Psoas muscle (tissue), 8 donors: ENCODE data around the gene ABHD15. TPM values are rescaled to one million over a fixed set of nuclear protein-coding genes. Genes with fewer than 3 reads are reported as not detected.

ENCODE experiments used
- ATAC-seq, 4 donors: fragments of 200-7000 bp; cut with Tn5 transposase; one replicate each; pipeline ENCODE4 v1.9.1; 2020; ENCODE audit warnings: moderate library complexity in 3 of 4, mild to moderate bottlenecking in 2 of 4
- DNase-seq, 2 donors: peaks; one replicate each; pipeline ENCODE4 v3.0.0-alpha.2; 2020
- H3K27ac ChIP-seq: fragments of 200-600 bp; one replicate; pipeline ENCODE4 v1.8.0; 2022
- H3K27me3 ChIP-seq, 3 donors: fragments of 200-600 bp in 1 of 3; one replicate each; pipeline versions ENCODE4 v1.6.1 to v1.8.0; 2013 to 2022; ENCODE audit warnings: low read length in 2 of 3, mild to moderate bottlenecking in 2 of 3, moderate library complexity in 1 of 3; ENCODE audit not compliant: insufficient read depth in 3 of 3
- H3K36me3 ChIP-seq, 2 donors: fragments of 200-600 bp in 1 of 2; one replicate each; pipeline versions ENCODE4 v1.6.1 to v1.8.0; 2013 to 2022; ENCODE audit warnings: low read depth in 1 of 2, mild to moderate bottlenecking in 1 of 2, moderate library complexity in 1 of 2; ENCODE audit not compliant: insufficient read depth in 1 of 2
- H3K4me1 ChIP-seq: fragments of 200-600 bp; one replicate; pipeline ENCODE4 v1.8.0; 2022
- H3K4me3 ChIP-seq: fragments of 200-600 bp; one replicate; pipeline ENCODE4 v1.8.0; 2022; ENCODE audit warnings: mild to moderate bottlenecking
- H3K9me3 ChIP-seq: fragments of 200-600 bp; one replicate; pipeline ENCODE4 v1.8.0; 2022
- WGBS, 3 donors: extraction: QIAGEN DNeasy Blood & Tissue Kit; methylation state at CpG; one replicate each; pipeline versions ENCODE4 v1.1.6 to v1.1.7; 2013; 5-methylcytosine and 5-hydroxymethylcytosine counted together
- intact Hi-C, 2 donors: fragments of 100-400 bp; cut with DNase I; formaldehyde crosslinking; loops; one replicate each; pipeline versions ENCODE4 v1.11.0 to v1.14.2; 2022
- polyA plus RNA-seq, 3 donors: library from polyadenylated mRNA; stranded (reverse); fragments of 200-250 nt; gene quantifications; one replicate each; pipeline ENCODE4 v1.2.3, GENCODE V29; 2013
- total RNA-seq, 4 donors: library from RNA; stranded (reverse); fragmentation: NEBNext Ultra II Directional in 2 of 4; extraction: Animal tissue kit (Norgen Biotek cat#: 25700) in 2 of 4; gene quantifications; one replicate each; pipeline versions ENCODE4 v1.2.1 to v1.2.4, GENCODE V29; 2021 to 2023
- TF ChIP-seq, protein P1 (sequence below): fragments of 200-600 bp; IDR thresholded peaks from one replicate; pipeline ENCODE4 v1.8.0; 2022; ENCODE audit warnings: antibody characterized with exemption
- donor health status: healthy with polysubstance abuse.
- donor health status: DM: no; HTN: no; CAD: no; lungs with moderate emphysema.
- donor health status: Bipolar disorder and iron deficiency.
- donor health status: healthy.
- donor health status: DM: yes; HTN: yes; CAD: no.
- donor health status: DM: no; HTN: no; CAD: no.
- donor health status: DM: no; HTN: no; CAD: no.
- donor health status: DM: yes; HTN: yes; CAD: no.

Gene ABHD15
- total and polyA plus RNA-seq, 7 donors, result 1.6 to 7.9 (median 2.6) TPM

DNA sequence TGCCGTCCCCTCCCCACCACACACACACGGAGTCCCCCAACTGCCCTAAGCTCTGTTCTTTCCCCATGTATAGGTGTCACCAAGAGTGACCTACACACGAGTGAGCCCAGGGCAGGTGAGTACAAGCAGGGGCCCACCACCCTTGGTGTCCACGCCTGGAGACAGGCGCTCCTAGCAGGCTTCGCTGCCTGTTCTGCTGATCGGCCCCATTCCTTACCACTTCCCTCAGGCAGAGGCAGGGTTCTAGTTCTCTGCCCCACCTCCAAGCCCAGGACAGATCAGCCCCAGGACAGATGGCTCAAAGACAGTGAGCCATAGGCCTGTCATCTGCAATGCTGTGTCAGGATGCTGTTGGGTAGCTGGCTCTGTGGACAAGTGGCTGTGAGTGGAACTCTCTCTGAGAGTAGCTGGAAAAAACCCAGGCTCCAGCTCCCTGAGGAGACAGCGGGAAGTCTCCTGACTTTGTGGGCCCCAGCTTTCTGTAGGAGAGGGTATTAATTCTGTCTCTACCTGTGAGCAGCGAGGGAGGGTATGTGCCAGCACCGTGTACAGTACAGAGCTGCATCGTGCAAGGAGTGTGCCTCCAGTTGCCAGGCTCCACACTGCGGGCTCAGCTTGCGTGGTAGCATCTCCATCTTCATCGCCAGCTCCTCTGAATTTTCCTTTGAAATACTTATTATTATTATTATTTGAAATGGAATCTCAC is 2.6 kb upstream of the ABHD15 start:
- WGBS, 3 donors, result 63 to 69% (median 68%) methylated on average over 13 to 14 of the region's 14 CpGs
- H3K4me1 ChIP-seq, result peaks cover 19% of the 10 kb centered on the region
- H3K4me3 ChIP-seq, result peak overlapping the region; percentile 81
- no peak for ATAC-seq
- H3K9me3 ChIP-seq, result no peaks in the 10 kb centered on the region
- TF ChIP-seq, protein P1, sequence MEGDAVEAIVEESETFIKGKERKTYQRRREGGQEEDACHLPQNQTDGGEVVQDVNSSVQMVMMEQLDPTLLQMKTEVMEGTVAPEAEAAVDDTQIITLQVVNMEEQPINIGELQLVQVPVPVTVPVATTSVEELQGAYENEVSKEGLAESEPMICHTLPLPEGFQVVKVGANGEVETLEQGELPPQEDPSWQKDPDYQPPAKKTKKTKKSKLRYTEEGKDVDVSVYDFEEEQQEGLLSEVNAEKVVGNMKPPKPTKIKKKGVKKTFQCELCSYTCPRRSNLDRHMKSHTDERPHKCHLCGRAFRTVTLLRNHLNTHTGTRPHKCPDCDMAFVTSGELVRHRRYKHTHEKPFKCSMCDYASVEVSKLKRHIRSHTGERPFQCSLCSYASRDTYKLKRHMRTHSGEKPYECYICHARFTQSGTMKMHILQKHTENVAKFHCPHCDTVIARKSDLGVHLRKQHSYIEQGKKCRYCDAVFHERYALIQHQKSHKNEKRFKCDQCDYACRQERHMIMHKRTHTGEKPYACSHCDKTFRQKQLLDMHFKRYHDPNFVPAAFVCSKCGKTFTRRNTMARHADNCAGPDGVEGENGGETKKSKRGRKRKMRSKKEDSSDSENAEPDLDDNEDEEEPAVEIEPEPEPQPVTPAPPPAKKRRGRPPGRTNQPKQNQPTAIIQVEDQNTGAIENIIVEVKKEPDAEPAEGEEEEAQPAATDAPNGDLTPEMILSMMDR, result no peak
- intact Hi-C loops, result no loop called here
- peak overlapping the region; percentile 84 for H3K27ac ChIP-seq
- H3K36me3 ChIP-seq, result peaks cover 0 to 12% of the 10 kb centered on the region in 2 donors
- no peaks in the 10 kb centered on the region for H3K27me3 ChIP-seq
- DNase-seq, result peak in 1 of 2 donors; percentile 51

DNA sequence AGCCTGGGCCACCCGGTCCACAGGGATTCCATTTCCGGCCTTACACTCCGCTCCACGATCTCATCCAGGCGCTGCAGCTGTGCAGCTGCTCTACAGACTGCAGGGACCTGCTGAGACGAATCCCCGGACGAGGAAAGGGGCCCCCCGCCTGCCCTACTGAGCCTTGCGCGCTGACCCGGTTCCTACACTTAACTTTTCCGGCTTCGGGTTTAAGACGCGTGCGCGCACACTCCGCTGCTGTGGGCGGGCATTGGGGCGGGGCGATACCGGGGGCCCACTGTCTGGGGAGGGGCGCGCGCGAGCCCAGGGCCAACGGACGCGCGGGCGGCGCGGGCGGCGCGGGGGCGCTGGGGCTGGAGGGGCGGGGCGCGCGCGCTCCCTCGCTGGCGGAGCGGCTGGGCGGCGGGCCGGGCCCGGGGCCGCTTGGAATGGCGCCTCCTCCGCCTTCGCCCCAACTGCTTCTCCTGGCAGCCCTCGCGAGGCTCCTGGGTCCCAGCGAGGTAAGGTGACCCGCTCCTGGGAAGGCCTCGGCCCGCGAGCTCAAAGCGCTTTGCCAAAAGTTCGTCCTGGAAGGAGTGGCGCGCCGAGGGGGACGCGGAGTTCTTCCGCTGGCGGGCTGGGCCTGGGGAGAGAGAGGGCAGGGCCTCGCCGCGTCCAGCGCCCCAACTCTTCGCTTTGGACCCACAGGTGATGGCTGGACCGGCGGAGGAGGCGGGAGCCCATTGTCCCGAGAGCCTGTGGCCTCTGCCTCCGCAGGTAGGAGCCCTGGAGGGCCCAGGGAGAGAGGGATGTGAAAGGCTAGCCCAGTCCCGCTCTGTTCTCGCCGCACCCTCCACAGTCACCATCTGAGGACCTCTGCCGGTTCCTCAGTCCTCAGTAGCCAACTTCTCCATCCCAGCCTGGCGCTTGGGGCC is 1.8 kb upstream of the ABHD15 start, which contains the start of gene TP53I13:
Gene TP53I13 (plus strand): TSS at position 371 of the 914 bp plus-strand sequence. CDS start 58 bp downstream, at position 429.
- H3K9me3 ChIP-seq, result no peaks in the 10 kb centered on the region
- 1 to 2% (median 2%) methylated on average over 55 to 85 of the region's 85 CpGs for WGBS, 3 donors

DNA sequence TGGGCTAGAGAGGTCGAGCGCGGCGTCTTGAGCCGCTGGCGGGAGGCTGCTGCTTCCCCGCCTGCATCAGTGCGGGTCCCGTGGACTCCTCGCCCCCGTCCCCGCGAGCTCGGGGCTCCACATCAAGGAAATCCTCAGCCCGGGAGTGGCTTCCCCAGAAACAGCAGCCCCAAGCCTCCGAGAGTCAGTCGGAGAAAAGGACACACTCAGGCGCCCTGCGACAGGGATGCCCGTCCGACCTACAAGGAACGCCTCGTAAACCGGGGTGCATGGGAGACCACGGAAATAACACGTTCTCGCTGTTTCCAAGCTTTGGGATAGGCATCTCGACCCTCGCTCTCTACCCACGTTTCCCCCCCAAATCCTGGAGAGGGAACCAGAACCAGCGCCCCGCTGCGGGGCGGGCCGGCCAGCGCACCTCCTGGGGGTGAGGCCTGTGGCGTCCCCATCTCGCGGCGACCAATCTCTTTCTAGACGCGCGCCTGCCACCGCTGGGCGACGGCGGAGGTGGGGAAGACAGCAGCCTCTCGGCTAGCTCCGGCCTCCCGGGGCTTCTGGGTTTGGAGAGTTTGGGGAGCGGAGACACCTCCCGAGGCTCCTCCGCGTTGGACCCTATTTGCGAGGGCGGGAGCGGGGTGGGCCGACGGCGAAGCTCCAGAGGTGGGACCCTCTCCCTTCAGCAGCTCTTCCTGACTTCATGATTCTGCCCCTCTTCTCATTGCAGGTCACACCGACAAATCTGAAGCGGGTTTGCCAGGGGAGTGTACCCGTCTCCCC is 905 bp upstream of the ABHD15 start:
- no peaks in the 10 kb centered on the region for H3K27me3 ChIP-seq

More for the DNA sequence above, 1.8 kb upstream of the ABHD15 start, which contains the start of gene TP53I13:
- peak; percentile 68 to 77 (median 70) for ATAC-seq
- intact Hi-C loops, result no loop called here
- Histone ChIP-seq H3K4me1 (peaks cover 19% of the 10 kb centered on the region), H3K27ac (peak within 1 kb of the TSS; percentile 84), H3K4me3 (peak within 1 kb of the TSS; percentile 81), H3K27me3 (no peaks in the 10 kb centered on the region), H3K36me3 (peaks cover 0 to 4% of the 10 kb centered on the region in 2 donors)
- peak; percentile 91 for DNase-seq
- TF ChIP-seq, protein P1, result no peak

DNA sequence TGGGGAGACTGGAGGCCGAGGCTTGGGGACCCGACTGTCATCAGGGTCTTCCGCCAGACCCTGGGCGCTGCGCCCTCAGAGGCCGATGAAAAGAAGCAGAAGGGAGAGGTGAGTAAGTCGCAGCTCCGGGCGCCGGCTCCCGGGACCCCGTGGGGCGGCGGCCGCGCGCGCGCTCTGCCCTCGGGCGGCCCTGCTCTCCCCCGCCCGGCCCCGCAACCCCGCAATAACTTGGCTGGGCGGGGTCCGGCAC is 392 bp upstream of the ABHD15 start:
- Histone ChIP-seq H3K36me3 (no peaks in the 10 kb centered on the region), H3K9me3 (no peaks in the 10 kb centered on the region), H3K27ac (peak overlapping the region; percentile 84), H3K4me3 (peak overlapping the region; percentile 81), H3K4me1 (peaks cover 12% of the 10 kb centered on the region), H3K27me3 (no peaks in the 10 kb centered on the region)
- peak in 1 of 2 donors; percentile 38 for DNase-seq
- intact Hi-C loops, result no loop called here
- WGBS, 3 donors, result 0 to 1% (median 0%) methylated on average over 4 to 27 of the region's 27 CpGs
- peak in 3 of 4 donors; percentile 3 to 21 (median 4) for ATAC-seq
- TF ChIP-seq, protein P1, result no peak

More for the DNA sequence above, 905 bp upstream of the ABHD15 start:
- Histone ChIP-seq H3K36me3 (no peaks in the 10 kb centered on the region), H3K4me3 (peak overlapping the region; percentile 81), H3K4me1 (peaks cover 14% of the 10 kb centered on the region), H3K9me3 (no peaks in the 10 kb centered on the region), H3K27ac (peak overlapping the region; percentile 84)
- DNase-seq (peak; percentile 66 to 87), ATAC-seq (peak; percentile 49 to 78 (median 62))
- 0 to 1% (median 0%) methylated on average over 43 to 63 of the region's 63 CpGs for WGBS, 3 donors
- TF ChIP-seq, protein P1, result peak; percentile 20
- intact Hi-C loops, result no loop called here
